ENCODE data around the gene RRP12. TPM values are rescaled to one million over a fixed set of nuclear protein-coding genes. Genes with fewer than 3 reads are reported as not detected.
A peak's percentile ranks its signal among the peaks of the same experiment; 100 is the strongest.

Gene RRP12
- total RNA-seq, 6 experiments from 2014 or later, result 6.7 to 23.2 (median 10.2) TPM

GRCh38 chr10:97383159-97383558, 18.0 kb downstream of the RRP12 start:
- H3K27me3 ChIP-seq, result no peaks in the 10 kb centered on the region
- intact Hi-C loops (cut with DNase I), result no loop called here
- no peak for TF ChIP-seq POLR2A (IDR thresholded peaks at IDR 0.05)
- TF ChIP-seq CTCF (IDR thresholded peaks at IDR 0.05), result no peak
- no peaks in the 10 kb centered on the region for H3K9me3 ChIP-seq
- no peak overlapping the region for H3K4me3 ChIP-seq
- H3K36me3 ChIP-seq, result peaks cover 0 to 5% (median under 1%) of the 10 kb centered on the region in 4 donors
- 93% methylated on average over 5 of the region's 7 CpGs for WGBS (ENCODE audit: insufficient coverage, low coverage, low lambda C conversion rate, missing lambda C conversion rate)
- H3K27ac ChIP-seq, result no peak overlapping the region
- no peaks in the 10 kb centered on the region for H3K4me1 ChIP-seq
- ATAC-seq, result no peak
- no peak for DNase-seq

- Histone ChIP-seq H3K9me3 (no peaks in the 10 kb centered on the region), H3K27ac (no peak overlapping the region), H3K4me3 (no peak overlapping the region), H3K27me3 (no peaks in the 10 kb centered on the region), H3K36me3 (peaks cover 0 to 11% (median 3%) of the 10 kb centered on the region in 4 donors), H3K4me1 (no peaks in the 10 kb centered on the region)
- 73% methylated on average over 3 of the region's 8 CpGs for WGBS (ENCODE audit: insufficient coverage, low coverage, low lambda C conversion rate, missing lambda C conversion rate)
- TF ChIP-seq CTCF (IDR thresholded peaks at IDR 0.05) (no peak), POLR2A (IDR thresholded peaks at IDR 0.05) (no peak)
- intact Hi-C loops (cut with DNase I), result no loop called here
- no peak for ATAC-seq
- DNase-seq, result no peak
Observed at GRCh38 chr10:97381626-97382025, 19.5 kb downstream of the RRP12 start.

- Histone ChIP-seq H3K4me1 (no peaks in the 10 kb centered on the region), H3K27me3 (no peaks in the 10 kb centered on the region), H3K9me3 (no peaks in the 10 kb centered on the region), H3K27ac (no peak overlapping the region), H3K4me3 (no peak overlapping the region), H3K36me3 (peaks cover 0 to 11% (median 3%) of the 10 kb centered on the region in 4 donors)
- whole genome bisulfite sequencing (ENCODE audit: insufficient coverage, low coverage, low lambda C conversion rate, missing lambda C conversion rate), result 80% methylated on average over 1 of the region's 8 CpGs
- no peak for TF ChIP-seq POLR2A (IDR thresholded peaks at IDR 0.05)
- TF ChIP-seq CTCF (IDR thresholded peaks at IDR 0.05), result no peak
- DNase-seq (no peak), ATAC-seq (peak in 1 of 4 donors; percentile 24)
- intact Hi-C loops (cut with DNase I), result no loop called here
Observed at GRCh38 chr10:97380516-97380915, 20.6 kb downstream of the RRP12 start.

- intact Hi-C loops (cut with DNase I), result no loop called here
- no peak overlapping the region for H3K4me3 ChIP-seq
- peaks cover 0 to 11% (median 3%) of the 10 kb centered on the region in 4 donors for H3K36me3 ChIP-seq
- H3K4me1 ChIP-seq, result no peaks in the 10 kb centered on the region
- H3K27ac ChIP-seq, result no peak overlapping the region
- H3K9me3 ChIP-seq, result no peaks in the 10 kb centered on the region
- TF ChIP-seq POLR2A (IDR thresholded peaks at IDR 0.05) (no peak), CTCF (IDR thresholded peaks at IDR 0.05) (no peak)
- no peak for ATAC-seq
- no peaks in the 10 kb centered on the region for H3K27me3 ChIP-seq
- DNase-seq, result no peak
- 87% methylated on average over 9 of the region's 15 CpGs for WGBS (ENCODE audit: insufficient coverage, low coverage, low lambda C conversion rate, missing lambda C conversion rate)
Observed at GRCh38 chr10:97378933-97379921, 21.9 kb downstream of the RRP12 start.
